Endodermal cell (in vitro differentiated cells): ENCODE measurements around the gene FOXL2NB. TPM values are rescaled to one million over a fixed set of nuclear protein-coding genes. Genes with fewer than 3 reads are reported as not detected.

Experiments used
- DNase-seq: peaks from one replicate; pipeline ENCODE4 v3.0.0-alpha.2; 2017
- H3K27ac ChIP-seq: 2 replicates; pipeline ENCODE4 v1.5.1; 2013; ENCODE audit warnings: mild to moderate bottlenecking, low read depth, low read length, moderate library complexity
- H3K27me3 ChIP-seq: 2 replicates; pipeline ENCODE4 v1.6.1; 2013; ENCODE audit warnings: mild to moderate bottlenecking, low read length, moderate library complexity; ENCODE audit not compliant: insufficient read depth, control insufficient read depth, poor library complexity, severe bottlenecking
- H3K36me3 ChIP-seq: 2 replicates; pipeline ENCODE4 v1.7.0; 2013; ENCODE audit warnings: mild to moderate bottlenecking, low read length, moderate library complexity; ENCODE audit not compliant: control insufficient read depth, insufficient read depth
- H3K4me1 ChIP-seq: one replicate; pipeline ENCODE4 v1.7.0; 2013; ENCODE audit warnings: low read length; ENCODE audit not compliant: control insufficient read depth, insufficient read depth
- H3K4me3 ChIP-seq: 2 replicates; pipeline ENCODE4 v1.5.1; 2013; ENCODE audit warnings: mild to moderate bottlenecking, low read length, moderate library complexity
- H3K9ac ChIP-seq: 2 replicates; pipeline ENCODE4 v1.6.1; 2013; ENCODE audit warnings: mild to moderate bottlenecking, low read length, moderate library complexity; ENCODE audit not compliant: poor library complexity, severe bottlenecking; ENCODE audit errors: extremely low read depth
- H3K9me3 ChIP-seq: 2 replicates; pipeline ENCODE4 v1.6.1; 2013; ENCODE audit warnings: mild to moderate bottlenecking, low read length, moderate library complexity; ENCODE audit not compliant: control insufficient read depth
- H3K27ac Mint-ChIP-seq: 2 replicates; pipeline ENCODE4 v1.8.0; 2020; ENCODE audit warnings: mixed read lengths
- H3K27me3 Mint-ChIP-seq: 2 replicates; pipeline ENCODE4 v1.8.0; 2021; ENCODE audit warnings: mild to moderate bottlenecking, mixed read lengths; ENCODE audit not compliant: insufficient read depth
- H3K36me3 Mint-ChIP-seq: 2 replicates; pipeline ENCODE4 v1.8.0; 2020; ENCODE audit warnings: low read depth, mixed read lengths
- H3K4me1 Mint-ChIP-seq: 2 replicates; pipeline ENCODE4 v1.8.0; 2020; ENCODE audit warnings: mixed read lengths
- H3K4me3 Mint-ChIP-seq: 2 replicates; pipeline ENCODE4 v1.8.0; 2020; ENCODE audit warnings: mild to moderate bottlenecking, moderate library complexity, mixed read lengths
- H3K9me3 Mint-ChIP-seq: 2 replicates; pipeline ENCODE4 v1.8.0; 2020; ENCODE audit warnings: mild to moderate bottlenecking, mixed read lengths
- WGBS, 2 experiments: methylation state at CpG; one replicate each; pipeline versions ENCODE4 v1.1.5 to v1.1.7; 2013; ENCODE audit warnings: missing lambda C conversion rate in 2 of 2, mixed read lengths in 1 of 2; ENCODE audit not compliant: insufficient coverage in 1 of 2, insufficient read length in 1 of 2; 5-methylcytosine and 5-hydroxymethylcytosine counted together
- total RNA-seq, 2 donors: library from RNA; stranded (reverse); fragmentation: NEBNext Ultra II Directional in 1 of 2; extraction: Animal tissue kit (Norgen Biotek cat#: 25700) in 1 of 2; gene quantifications; 2 replicates in 1 of 2; 3 replicates in 1 of 2; pipeline ENCODE4 v1.2.1, GENCODE V29; 2021
- TF ChIP-seq, protein P1 (sequence below): fragments of 200-600 bp; sonication (generic); conservative IDR thresholded peaks from 2 replicates; pipeline ENCODE4 v1.5.0; 2021; ENCODE audit warnings: antibody characterized with exemption, mild to moderate bottlenecking

Gene FOXL2NB
- total RNA-seq, 2 donors from 2014 or later, result 0.24 to 0.40 TPM

- H3K27me3 Mint-ChIP-seq, result peaks cover 94% of the 10 kb centered on the region
- H3K4me1 Mint-ChIP-seq, result peaks cover 31% of the 10 kb centered on the region
- peak overlapping the region; percentile 17 for H3K4me3 Mint-ChIP-seq
These were observed 4.0 kb upstream of the FOXL2NB start for GRCh38 chr3:138942861-138943623.

DNA sequence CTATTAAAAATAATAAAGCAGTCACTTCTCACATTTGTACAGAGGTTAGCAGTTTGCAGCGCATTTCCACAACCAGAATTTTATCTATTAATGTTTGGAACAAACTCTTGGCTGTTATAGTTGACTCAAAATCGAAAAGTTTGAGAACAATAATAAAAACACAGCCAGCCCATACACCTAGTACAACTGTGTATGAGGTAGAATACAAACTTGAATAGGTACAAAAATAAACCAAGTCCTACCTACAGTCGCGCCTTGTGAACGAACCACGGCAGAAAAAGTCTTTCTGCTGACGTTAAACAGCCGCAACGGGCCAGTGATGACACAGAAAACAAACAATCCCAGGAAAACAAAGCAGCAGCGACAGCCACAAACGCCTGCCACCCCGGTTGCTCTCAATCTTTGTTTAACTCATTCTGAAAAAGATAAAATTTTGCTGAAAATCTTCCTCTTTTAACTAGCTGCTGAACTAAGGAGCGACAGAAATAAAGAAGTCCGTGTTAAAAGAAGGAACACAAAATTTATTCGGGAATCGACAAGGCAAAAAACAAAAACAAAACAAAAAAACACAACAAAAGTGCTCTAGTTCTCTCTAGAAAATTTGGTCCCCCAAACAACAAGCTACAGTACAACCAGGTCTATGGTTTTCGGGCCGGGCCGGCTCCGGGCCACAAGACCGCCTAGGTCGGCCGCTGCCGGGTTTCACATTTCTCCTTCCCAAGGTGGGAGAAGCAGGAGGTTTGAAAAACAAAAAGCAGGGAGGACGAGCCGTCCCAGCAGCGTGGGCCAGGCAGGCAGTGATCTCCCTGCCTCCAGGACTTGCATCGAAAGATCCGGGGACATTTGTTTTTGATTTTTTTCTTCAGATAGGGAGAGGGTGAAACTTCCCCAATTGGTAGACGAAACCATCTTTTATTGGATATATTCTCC, 3.0 kb upstream of the FOXL2NB start:
- peak overlapping the region; percentile 5 for H3K4me3 ChIP-seq
- H3K9me3 ChIP-seq, result no peaks in the 10 kb centered on the region
- Mint-ChIP-seq H3K27ac (no peak overlapping the region), H3K27me3 (peaks cover 94% of the 10 kb centered on the region), H3K4me3 (peak overlapping the region; percentile 47), H3K4me1 (peaks cover 27% of the 10 kb centered on the region), H3K9me3 (peaks cover 2% of the 10 kb centered on the region), H3K36me3 (no peaks in the 10 kb centered on the region)
- peaks cover 7% of the 10 kb centered on the region for H3K4me1 ChIP-seq
- no peak overlapping the region for H3K27ac ChIP-seq
- 3 to 6% methylated on average over 18 to 30 of the region's 30 CpGs for WGBS, 2 experiments
- TF ChIP-seq, protein P1, sequence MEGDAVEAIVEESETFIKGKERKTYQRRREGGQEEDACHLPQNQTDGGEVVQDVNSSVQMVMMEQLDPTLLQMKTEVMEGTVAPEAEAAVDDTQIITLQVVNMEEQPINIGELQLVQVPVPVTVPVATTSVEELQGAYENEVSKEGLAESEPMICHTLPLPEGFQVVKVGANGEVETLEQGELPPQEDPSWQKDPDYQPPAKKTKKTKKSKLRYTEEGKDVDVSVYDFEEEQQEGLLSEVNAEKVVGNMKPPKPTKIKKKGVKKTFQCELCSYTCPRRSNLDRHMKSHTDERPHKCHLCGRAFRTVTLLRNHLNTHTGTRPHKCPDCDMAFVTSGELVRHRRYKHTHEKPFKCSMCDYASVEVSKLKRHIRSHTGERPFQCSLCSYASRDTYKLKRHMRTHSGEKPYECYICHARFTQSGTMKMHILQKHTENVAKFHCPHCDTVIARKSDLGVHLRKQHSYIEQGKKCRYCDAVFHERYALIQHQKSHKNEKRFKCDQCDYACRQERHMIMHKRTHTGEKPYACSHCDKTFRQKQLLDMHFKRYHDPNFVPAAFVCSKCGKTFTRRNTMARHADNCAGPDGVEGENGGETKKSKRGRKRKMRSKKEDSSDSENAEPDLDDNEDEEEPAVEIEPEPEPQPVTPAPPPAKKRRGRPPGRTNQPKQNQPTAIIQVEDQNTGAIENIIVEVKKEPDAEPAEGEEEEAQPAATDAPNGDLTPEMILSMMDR, result no peak
- H3K27me3 ChIP-seq, result peaks cover 100% of the 10 kb centered on the region
- no peak overlapping the region for H3K9ac ChIP-seq
- DNase-seq, result peak; percentile 79
- no peaks in the 10 kb centered on the region for H3K36me3 ChIP-seq

More at GRCh38 chr3:138942861-138943623, 4.0 kb upstream of the FOXL2NB start:
- DNase-seq, result peak; percentile 80
- Mint-ChIP-seq H3K9me3 (peaks cover 2% of the 10 kb centered on the region), H3K36me3 (no peaks in the 10 kb centered on the region), H3K27ac (no peak overlapping the region)
- H3K27me3 ChIP-seq, result peaks cover 100% of the 10 kb centered on the region
- peak overlapping the region; percentile 5 for H3K4me3 ChIP-seq
- H3K4me1 ChIP-seq, result peaks cover 8% of the 10 kb centered on the region
- no peak overlapping the region for H3K27ac ChIP-seq
- TF ChIP-seq, protein P1, result peak; percentile 45
- H3K36me3 ChIP-seq, result no peaks in the 10 kb centered on the region
- H3K9me3 ChIP-seq, result no peaks in the 10 kb centered on the region
- no peak overlapping the region for H3K9ac ChIP-seq
- 11 to 17% methylated on average over 6 to 25 of the region's 25 CpGs for WGBS, 2 experiments

DNA sequence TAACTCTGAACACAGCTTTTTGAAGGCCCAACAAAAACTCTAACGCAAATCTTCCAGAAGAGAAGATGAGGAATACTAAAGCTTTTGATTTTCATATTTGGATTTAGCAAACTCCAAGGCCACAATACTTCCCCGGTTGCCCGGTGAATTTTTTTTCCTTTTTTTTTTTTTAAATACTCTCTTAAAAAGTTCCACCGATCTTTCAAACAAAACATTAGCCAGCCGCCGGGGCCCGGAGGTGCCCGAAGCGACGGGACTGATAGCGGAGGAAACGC, 2.4 kb upstream of the FOXL2NB start:
- Mint-ChIP-seq H3K4me3 (peak overlapping the region; percentile 47), H3K27me3 (peaks cover 94% of the 10 kb centered on the region), H3K4me1 (peaks cover 30% of the 10 kb centered on the region), H3K27ac (no peak overlapping the region), H3K36me3 (no peaks in the 10 kb centered on the region), H3K9me3 (peaks cover 2% of the 10 kb centered on the region)
- TF ChIP-seq, protein P1, result no peak
- Histone ChIP-seq H3K27ac (no peak overlapping the region), H3K9ac (no peak overlapping the region), H3K4me1 (peaks cover 3% of the 10 kb centered on the region), H3K9me3 (no peaks in the 10 kb centered on the region), H3K36me3 (no peaks in the 10 kb centered on the region), H3K4me3 (no peak overlapping the region), H3K27me3 (peaks cover 100% of the 10 kb centered on the region)
- no peak for DNase-seq
- WGBS, 2 experiments, result 0 to 3% methylated on average over 1 to 12 of the region's 12 CpGs
